HFF-Myc (cell line): Measurements from ENCODE around the gene CAMKK2.

Source experiments
- DNase-seq: peaks from one replicate; pipeline ENCODE4 v3.0.0-alpha.2; 2011; ENCODE audit warnings: low read depth; ENCODE audit errors: extremely low read depth
- H3K4me3 ChIP-seq: replicated peaks from 2 replicates; pipeline ENCODE4 v1.5.1; 2011; ENCODE audit warnings: low read depth, mild to moderate bottlenecking, control low read depth, low read length
- TF ChIP-seq, protein P1 (sequence below): IDR thresholded peaks from 2 replicates; pipeline ENCODE4 v1.5.1; 2012; ENCODE audit warnings: mild to moderate bottlenecking, low read depth, low read length, control low read depth; ENCODE audit errors: missing control alignments

Gene CAMKK2

DNA sequence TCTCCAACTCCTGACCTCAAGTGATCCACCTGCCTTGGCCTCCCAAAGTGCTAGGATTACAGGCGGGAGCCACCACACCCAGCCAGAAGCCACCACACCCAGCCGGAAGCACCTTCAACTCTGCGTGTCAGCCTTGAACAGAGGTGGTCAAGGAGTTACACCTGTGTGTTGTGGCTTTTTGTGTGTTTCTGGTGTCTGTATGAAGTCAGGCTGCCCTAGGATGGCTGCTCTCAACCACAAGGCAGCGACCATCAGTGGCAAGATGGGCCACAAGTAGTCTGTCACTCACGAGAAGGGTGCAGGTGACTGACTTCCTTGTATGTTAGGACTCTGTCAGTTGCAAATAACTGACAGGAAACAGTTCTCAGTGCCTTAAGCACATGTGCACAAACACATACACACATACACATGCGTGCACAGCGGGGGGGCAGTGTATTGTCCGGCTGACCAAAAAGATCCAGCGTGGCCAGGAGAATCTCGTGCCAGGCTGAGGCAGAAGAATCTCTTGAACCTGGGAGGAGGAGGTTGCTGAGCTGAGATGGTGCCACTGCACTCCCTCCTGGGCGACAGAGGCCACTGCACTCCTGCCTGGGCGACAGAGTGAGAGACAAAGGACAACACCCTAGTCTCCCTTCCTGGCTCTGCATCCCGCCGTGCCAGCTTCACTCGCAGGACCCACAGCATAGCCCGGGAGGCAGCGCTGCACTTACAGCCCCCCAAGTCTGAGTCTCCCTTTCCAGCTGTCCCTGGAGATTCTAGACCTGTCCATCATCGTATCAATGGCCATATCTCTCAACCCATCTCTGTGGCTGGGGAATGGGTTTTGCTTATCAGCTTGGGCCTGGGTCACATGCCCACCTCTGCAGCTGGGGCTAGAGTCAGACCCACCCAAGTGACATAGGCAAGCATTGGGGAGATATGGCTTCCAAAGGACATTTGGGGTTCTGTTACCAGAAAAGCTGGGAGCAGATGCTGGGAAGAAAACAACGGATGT, 72.9 kb downstream of the CAMKK2 start:
- TF ChIP-seq, protein P1, sequence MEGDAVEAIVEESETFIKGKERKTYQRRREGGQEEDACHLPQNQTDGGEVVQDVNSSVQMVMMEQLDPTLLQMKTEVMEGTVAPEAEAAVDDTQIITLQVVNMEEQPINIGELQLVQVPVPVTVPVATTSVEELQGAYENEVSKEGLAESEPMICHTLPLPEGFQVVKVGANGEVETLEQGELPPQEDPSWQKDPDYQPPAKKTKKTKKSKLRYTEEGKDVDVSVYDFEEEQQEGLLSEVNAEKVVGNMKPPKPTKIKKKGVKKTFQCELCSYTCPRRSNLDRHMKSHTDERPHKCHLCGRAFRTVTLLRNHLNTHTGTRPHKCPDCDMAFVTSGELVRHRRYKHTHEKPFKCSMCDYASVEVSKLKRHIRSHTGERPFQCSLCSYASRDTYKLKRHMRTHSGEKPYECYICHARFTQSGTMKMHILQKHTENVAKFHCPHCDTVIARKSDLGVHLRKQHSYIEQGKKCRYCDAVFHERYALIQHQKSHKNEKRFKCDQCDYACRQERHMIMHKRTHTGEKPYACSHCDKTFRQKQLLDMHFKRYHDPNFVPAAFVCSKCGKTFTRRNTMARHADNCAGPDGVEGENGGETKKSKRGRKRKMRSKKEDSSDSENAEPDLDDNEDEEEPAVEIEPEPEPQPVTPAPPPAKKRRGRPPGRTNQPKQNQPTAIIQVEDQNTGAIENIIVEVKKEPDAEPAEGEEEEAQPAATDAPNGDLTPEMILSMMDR, result peak; percentile 25
- no peak for DNase-seq

DNA sequence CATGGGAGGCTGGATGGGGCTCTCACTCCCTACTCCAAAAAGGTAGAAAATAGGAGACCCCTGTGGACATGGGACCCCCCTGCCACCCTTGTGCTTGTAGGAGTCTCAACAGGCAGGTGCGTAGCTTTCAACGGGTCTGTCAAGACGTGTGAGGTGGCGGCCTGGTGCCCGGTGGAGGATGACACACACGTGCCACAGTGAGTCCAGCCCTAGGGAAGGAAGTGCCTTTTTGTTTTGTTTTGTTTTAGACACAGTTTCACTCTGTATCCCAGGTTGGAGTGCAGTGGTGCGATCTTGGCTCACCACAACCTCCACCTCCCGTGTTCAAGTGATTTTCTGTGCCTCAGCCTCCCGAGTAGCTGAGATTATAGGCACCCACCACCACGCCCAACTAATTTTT, 73.7 kb downstream of the CAMKK2 start:
- TF ChIP-seq, protein P1, result no peak
- DNase-seq, result no peak
- H3K4me3 ChIP-seq, result no peak overlapping the region

More for the DNA sequence above, 72.9 kb downstream of the CAMKK2 start:
- no peak overlapping the region for H3K4me3 ChIP-seq

GRCh38 chr12:121219353-121219986, 77.0 kb downstream of the CAMKK2 start:
- no peak for DNase-seq
- no peak overlapping the region for H3K4me3 ChIP-seq
- TF ChIP-seq, protein P1, result no peak

GRCh38 chr12:121218588-121219352, 77.7 kb downstream of the CAMKK2 start:
- H3K4me3 ChIP-seq, result no peak overlapping the region
- TF ChIP-seq, protein P1, result no peak
- DNase-seq, result no peak

- no peak for DNase-seq
- TF ChIP-seq, protein P1, result no peak
- no peak overlapping the region for H3K4me3 ChIP-seq
Observed at GRCh38 chr12:121217761-121218160, 78.7 kb downstream of the CAMKK2 start.

DNA sequence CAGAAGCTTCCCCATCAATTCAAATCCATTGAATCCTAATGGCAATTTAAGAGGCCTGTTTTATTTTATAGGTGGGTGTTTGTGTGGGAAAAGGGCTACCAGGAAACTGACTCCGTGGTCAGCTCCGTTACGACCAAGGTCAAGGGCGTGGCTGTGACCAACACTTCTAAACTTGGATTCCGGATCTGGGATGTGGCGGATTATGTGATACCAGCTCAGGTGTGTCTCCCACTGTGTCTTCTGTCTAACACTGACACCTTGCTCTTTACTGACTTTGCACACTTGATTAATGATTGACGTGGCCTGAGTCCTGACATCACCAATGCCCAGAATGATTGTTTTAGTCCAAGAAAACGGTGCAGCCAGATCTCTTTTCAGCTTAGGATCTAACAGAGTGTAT, 79.4 kb downstream of the CAMKK2 start:
- TF ChIP-seq, protein P1, result no peak
- DNase-seq, result no peak
- H3K4me3 ChIP-seq, result no peak overlapping the region
